ENCODE data around the gene PRKACA. TPM values are rescaled to one million over a fixed set of nuclear protein-coding genes. Genes with fewer than 3 reads are reported as not detected.
"Not testable (repeated sequence)": the region's sequence is repeated elsewhere in the genome, so short reads cannot be mapped to it uniquely, and the experiment has no call there.

The PRKACA gene
- total RNA-seq, 1 experiment from 2014 or later = 36.0 TPM

DNA sequence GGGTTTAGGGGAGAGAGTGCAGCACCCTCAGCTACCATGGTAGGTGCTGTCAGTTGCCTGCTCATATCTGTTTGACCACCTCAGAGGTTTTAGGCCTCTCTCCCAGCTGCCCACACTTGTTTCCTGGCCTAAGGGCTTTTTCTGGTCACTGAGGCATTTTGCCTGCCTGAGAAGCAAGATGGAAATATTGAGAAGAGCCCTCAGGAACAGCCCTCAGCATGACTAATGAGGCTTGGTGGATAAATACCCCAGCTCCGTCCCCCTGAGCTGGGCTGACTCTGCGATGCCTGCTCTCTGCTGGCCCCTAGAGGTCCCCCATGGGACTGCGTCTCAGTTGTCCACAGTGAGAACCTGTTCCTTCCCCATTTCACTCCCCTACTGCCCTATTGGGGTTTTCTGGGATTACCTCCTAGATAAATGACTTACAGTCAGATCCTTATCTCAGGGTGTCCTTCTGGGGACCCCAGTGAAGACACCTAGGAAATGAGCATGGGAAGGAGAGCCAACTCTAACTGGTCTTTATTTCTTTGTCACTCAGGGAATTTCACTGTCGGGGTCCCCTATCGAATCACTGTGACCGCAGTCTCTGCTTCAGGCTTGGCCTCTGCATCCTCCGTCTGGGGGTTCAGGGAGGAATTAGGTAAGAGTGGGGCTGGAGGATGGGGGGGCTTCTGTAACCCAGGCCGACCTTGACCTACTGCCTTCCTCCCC lies 69.0 kb downstream of the PRKACA start:
- peak; percentile 54 for DNase-seq (ENCODE audit: low read depth)

DNA sequence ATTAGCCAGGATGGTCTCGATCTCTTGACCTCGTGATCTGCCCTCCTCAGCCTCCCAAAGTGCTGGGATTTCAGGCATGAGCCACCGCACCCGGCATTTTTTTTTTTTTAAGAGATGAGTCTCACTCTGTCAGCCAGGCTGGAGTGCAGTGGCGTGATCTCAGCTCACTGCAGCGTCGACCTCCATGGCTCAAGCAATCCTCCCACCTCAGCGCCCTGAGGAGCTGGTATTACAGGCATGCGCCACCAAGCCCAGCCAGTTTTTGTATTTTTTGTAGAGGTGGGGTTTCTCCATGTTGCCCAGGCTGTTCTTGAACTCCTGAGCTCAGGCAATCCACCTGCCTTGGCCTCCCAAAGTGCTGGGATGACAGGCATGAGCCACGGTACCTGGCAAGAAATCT lies 69.7 kb downstream of the PRKACA start:
- DNase-seq (ENCODE audit: low read depth) = not testable (repeated sequence)

DNA sequence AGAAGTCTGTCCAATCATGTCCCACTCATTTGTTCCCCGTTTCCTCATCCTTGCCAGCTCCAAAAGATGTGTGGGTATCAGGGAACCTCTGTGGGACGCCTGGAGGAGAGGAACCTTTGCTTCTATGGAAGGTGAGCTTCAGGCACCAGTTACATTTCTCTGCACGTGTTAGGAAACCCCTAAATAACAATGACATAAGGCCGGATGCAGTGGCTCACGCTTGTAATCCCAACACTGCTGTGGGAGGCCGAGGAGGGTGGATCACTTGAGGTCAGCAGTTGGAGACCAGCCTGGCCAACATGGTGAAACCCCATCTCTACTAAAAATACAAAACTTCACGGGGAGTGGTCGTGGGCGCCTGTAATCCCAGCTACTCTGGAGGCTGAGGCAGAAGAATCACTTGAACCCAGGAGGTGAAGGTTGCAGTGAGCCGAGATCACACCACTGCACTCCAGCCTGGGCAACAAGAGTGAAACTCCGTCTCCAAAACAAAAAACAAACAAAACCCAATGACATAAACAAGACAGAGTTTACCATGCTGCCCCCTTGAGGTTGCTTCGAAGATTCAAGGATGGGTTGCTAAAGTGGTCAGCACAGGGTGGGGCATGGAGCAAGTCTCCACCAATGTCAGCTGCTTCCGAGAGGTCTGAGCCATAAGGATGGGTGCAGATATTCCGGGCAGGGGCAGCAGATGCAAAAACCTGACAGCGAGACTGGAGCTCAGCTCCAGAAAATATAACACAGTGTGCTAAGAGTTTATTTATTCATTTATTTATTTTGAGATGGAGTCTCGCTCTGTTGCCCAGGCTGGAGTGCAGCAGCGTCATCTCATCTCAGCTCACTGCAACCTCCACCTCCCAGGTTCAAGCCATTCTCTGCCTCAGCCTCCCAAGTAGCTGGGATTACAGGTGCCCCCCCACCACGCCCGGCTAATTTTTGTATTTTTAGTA lies 74.6 kb downstream of the PRKACA start:
- peak; percentile 51 for DNase-seq (ENCODE audit: low read depth)

Other genes with a start within 250 kb of the PRKACA start
- 1.6 TPM in 1 of 2 replicates, not detected in the other for gene NANOS3, start 240.6 kb downstream of the PRKACA start, total RNA-seq (2014; rRNA removed; shearing (Covaris generic))
- gene BRME1, start 211.6 kb downstream of the PRKACA start, total RNA-seq (2014; rRNA removed; shearing (Covaris generic)) = 2.1 and 7.9 TPM in 2 replicates
- gene CC2D1A, start 211.6 kb downstream of the PRKACA start, total RNA-seq (2014; rRNA removed; shearing (Covaris generic)) = 17.8 and 22.7 TPM in 2 replicates
- gene PODNL1, start 179.3 kb downstream of the PRKACA start, total RNA-seq (2014; rRNA removed; shearing (Covaris generic)) = not detected in 2 replicates
- 29.4 and 40.5 TPM in 2 replicates for gene DCAF15, start 165.3 kb downstream of the PRKACA start, total RNA-seq (2014; rRNA removed; shearing (Covaris generic))
- gene RFX1, start 111.4 kb downstream of the PRKACA start, total RNA-seq (2014; rRNA removed; shearing (Covaris generic)) = 1.3 and 1.4 TPM in 2 replicates
- gene RLN3, start 89.6 kb downstream of the PRKACA start, total RNA-seq (2014; rRNA removed; shearing (Covaris generic)) = not detected in 2 replicates
- gene IL27RA, start 86.0 kb downstream of the PRKACA start, total RNA-seq (2014; rRNA removed; shearing (Covaris generic)) = 10.7 and 11.1 TPM in 2 replicates
- 0.46 TPM in 1 of 2 replicates, not detected in the other for gene PALM3, start 55.7 kb downstream of the PRKACA start, total RNA-seq (2014; rRNA removed; shearing (Covaris generic))
- 0.29 and 1.3 TPM in 2 replicates for gene MISP3, start 45.0 kb downstream of the PRKACA start, total RNA-seq (2014; rRNA removed; shearing (Covaris generic))
- not detected in 2 replicates for gene C19orf67, start 32.0 kb downstream of the PRKACA start, total RNA-seq (2014; rRNA removed; shearing (Covaris generic))
- 95.5 and 121 TPM in 2 replicates for gene SAMD1, start 27.0 kb downstream of the PRKACA start, total RNA-seq (2014; rRNA removed; shearing (Covaris generic))
- gene ASF1B, start 18.8 kb upstream of the PRKACA start, total RNA-seq (2014; rRNA removed; shearing (Covaris generic)) = 78.5 and 110 TPM in 2 replicates
- gene ADGRL1, start 88.4 kb upstream of the PRKACA start, total RNA-seq (2014; rRNA removed; shearing (Covaris generic)) = 2.3 and 5.8 TPM in 2 replicates